Pancreas (tissue), 10 donors: Measurements from ENCODE around the gene GLO1. TPM values are rescaled to one million over a fixed set of nuclear protein-coding genes. Genes with fewer than 3 reads are reported as not detected.

Source experiments
- ATAC-seq, 4 donors: fragments of 200-7000 bp; cut with Tn5 transposase; one replicate each; pipeline versions ENCODE4 v1.8.0 to v1.9.1; 2020; ENCODE audit warnings: mild to moderate bottlenecking in 4 of 4, moderate library complexity in 4 of 4
- DNase-seq, 6 donors: peaks; one replicate each; pipeline ENCODE4 v3.0.0-alpha.2; 2020
- FAIRE-seq: peaks from 2 replicates; lab custom pipeline; 2012; peaks lifted over from hg19 to GRCh38; lab: Jason Lieb, UNC
- H3K27ac ChIP-seq, 4 donors: fragments of 200-600 bp; sonication (generic); 1 replicate in 3 of 4; 2 replicates in 1 of 4; pipeline versions ENCODE4 v1.5.0 to v1.8.0; 2020
- H3K27me3 ChIP-seq, 4 donors: fragments of 200-600 bp; one replicate each; pipeline ENCODE4 v1.8.0; 2021
- H3K36me3 ChIP-seq, 3 donors: fragments of 200-600 bp; sonication (generic) in 1 of 3; one replicate each; pipeline versions ENCODE4 v1.5.0 to v1.8.0; 2020 to 2021
- H3K4me1 ChIP-seq, 3 donors: fragments of 200-600 bp; one replicate each; pipeline ENCODE4 v1.8.0; 2021
- H3K4me3 ChIP-seq, 4 donors: fragments of 200-600 bp; sonication (generic) in 2 of 4; one replicate each; pipeline versions ENCODE4 v1.5.0 to v1.8.0; 2020 to 2021
- H3K9me3 ChIP-seq, 4 donors: fragments of 200-600 bp; one replicate each; pipeline ENCODE4 v1.8.0; 2021
- CTCF ChIP-seq, 4 donors: fragments of 200-600 bp; sonication (generic) in 3 of 4; IDR thresholded peaks; one replicate each; pipeline versions ENCODE4 v1.5.0 to v1.8.0; 2021; ENCODE audit warnings: antibody characterized with exemption in 4 of 4
- WGBS, 2 donors: extraction: QIAGEN DNeasy Blood & Tissue Kit; methylation state at CpG; one replicate each; pipeline ENCODE4 v1.1.7; 2013; 5-methylcytosine and 5-hydroxymethylcytosine counted together
- intact Hi-C, 3 donors: fragments of 100-400 bp; cut with DNase I; formaldehyde crosslinking; loops; one replicate each; pipeline versions ENCODE4 v1.11.1 to v1.14.2; 2022
- polyA plus RNA-seq, 2 donors: library from polyadenylated mRNA; stranded (reverse); fragments of 200-250 nt; gene quantifications; one replicate each; pipeline ENCODE4 v1.2.3, GENCODE V29; 2013
- total RNA-seq, 6 donors: library from RNA; stranded (reverse); fragmentation: NEBNext Ultra II Directional in 4 of 6; extraction: Animal tissue kit (Norgen Biotek cat#: 25700) in 4 of 6; gene quantifications; one replicate each; pipeline versions ENCODE4 v1.2.1 to v1.2.4, GENCODE V29; 2021 to 2023
- donor health status: healthy with polysubstance abuse.
- donor health status: DM: no; HTN: no; CAD: no; lungs with moderate emphysema.
- donor health status: DM: no; HTN: no; CAD: no.
- donor health status: control.
- donor health status: control.
- donor health status: Bipolar disorder and iron deficiency.
- donor health status: DM: yes; HTN: yes; CAD: no.
- donor health status: DM: no; HTN: no; CAD: no.
- donor health status: DM: no; HTN: no; CAD: no.
- donor health status: DM: yes; HTN: yes; CAD: no.

Gene GLO1
- total and polyA plus RNA-seq, 8 donors, result 16.6 to 36.5 (median 24.2) TPM

- 96% methylated on average over 2 of the region's 2 CpGs for WGBS, 2 donors
- FAIRE-seq, result no peak
- H3K27me3 ChIP-seq, result no peaks in the 10 kb centered on the region
These were observed 51.7 kb downstream of the GLO1 start for GRCh38 chr6:38651121-38651784.

GRCh38 chr6:38650207-38650752, 52.7 kb downstream of the GLO1 start:
- H3K9me3 ChIP-seq, result no peaks in the 10 kb centered on the region
- TF ChIP-seq CTCF (IDR thresholded peaks at IDR 0.05), result no peak
- H3K36me3 ChIP-seq, result no peaks in the 10 kb centered on the region
- DNase-seq, result no peak
- H3K27ac ChIP-seq, result no peak overlapping the region
- ATAC-seq, result no peak
- no peaks in the 10 kb centered on the region for H3K4me1 ChIP-seq
- intact Hi-C loops, result no loop called here
- WGBS, 2 donors, result 90% methylated on average over 5 of the region's 5 CpGs
- H3K4me3 ChIP-seq, result no peak overlapping the region
- no peaks in the 10 kb centered on the region for H3K27me3 ChIP-seq
- FAIRE-seq, result no peak

More at GRCh38 chr6:38651121-38651784, 51.7 kb downstream of the GLO1 start:
- no peak for TF ChIP-seq CTCF (IDR thresholded peaks at IDR 0.05)
- no peaks in the 10 kb centered on the region for H3K4me1 ChIP-seq
- DNase-seq (no peak), ATAC-seq (no peak)
- no peak overlapping the region for H3K4me3 ChIP-seq
- no peaks in the 10 kb centered on the region for H3K9me3 ChIP-seq
- no peaks in the 10 kb centered on the region for H3K36me3 ChIP-seq
- no peak overlapping the region for H3K27ac ChIP-seq
- intact Hi-C loops, result no loop called here

GRCh38 chr6:38649744-38650143, 53.2 kb downstream of the GLO1 start:
- Histone ChIP-seq H3K27ac (no peak overlapping the region), H3K4me1 (no peaks in the 10 kb centered on the region), H3K36me3 (no peaks in the 10 kb centered on the region), H3K9me3 (no peaks in the 10 kb centered on the region), H3K4me3 (no peak overlapping the region), H3K27me3 (no peaks in the 10 kb centered on the region)
- intact Hi-C loops, result no loop called here
- TF ChIP-seq CTCF (IDR thresholded peaks at IDR 0.05), result no peak
- FAIRE-seq (no peak), DNase-seq (no peak), ATAC-seq (no peak)
- WGBS, 2 donors, result 93 to 94% methylated on average over 2 of the region's 2 CpGs

- Histone ChIP-seq H3K9me3 (no peaks in the 10 kb centered on the region), H3K36me3 (no peaks in the 10 kb centered on the region), H3K4me1 (no peaks in the 10 kb centered on the region), H3K27ac (no peak overlapping the region), H3K27me3 (no peaks in the 10 kb centered on the region), H3K4me3 (no peak overlapping the region)
- intact Hi-C loops, result no loop called here
- no peak for FAIRE-seq
- DNase-seq, result no peak
- no peak for TF ChIP-seq CTCF (IDR thresholded peaks at IDR 0.05)
- no peak for ATAC-seq
These were observed 54.3 kb downstream of the GLO1 start for GRCh38 chr6:38648629-38649028.

GRCh38 chr6:38646166-38646878, 56.6 kb downstream of the GLO1 start:
- 81 to 82% methylated on average over 3 of the region's 3 CpGs for WGBS, 2 donors
- Histone ChIP-seq H3K27me3 (no peaks in the 10 kb centered on the region), H3K27ac (no peak overlapping the region), H3K36me3 (no peaks in the 10 kb centered on the region), H3K4me3 (no peak overlapping the region), H3K9me3 (no peaks in the 10 kb centered on the region), H3K4me1 (no peaks in the 10 kb centered on the region)
- no peak for TF ChIP-seq CTCF (IDR thresholded peaks at IDR 0.05)
- FAIRE-seq, result no peak
- intact Hi-C loops, result no loop called here
- DNase-seq, result no peak
- ATAC-seq, result no peak
